Ovary (tissue), 3 donors: ENCODE data around the gene MLN.

Experiments used
- CTCF ChIP-seq, 3 donors: fragments of 450-650 bp in 2 of 3; fragments of 200-600 bp in 1 of 3; IDR thresholded peaks; one replicate each; pipeline versions ENCODE4 v1.5.1 to v1.8.0; 2016 to 2022; ENCODE audit warnings: antibody characterized with exemption in 3 of 3, mild to moderate bottlenecking in 1 of 3
- EP300 ChIP-seq: sonication (generic); formaldehyde crosslinking; IDR thresholded peaks from one replicate; pipeline ENCODE4 v1.6.1; 2017; ENCODE audit warnings: antibody characterized with exemption
- donor health status: DM: no; HTN: no; CAD: no.

GRCh38 chr6:33816911-33817310, 13.1 kb upstream of the MLN start:
- TF ChIP-seq CTCF (IDR thresholded peaks at IDR 0.05) (no peak), EP300 (no peak)
